HG02943 (cell line): ENCODE results near the gene MLN.

ENCODE experiments used
- ATAC-seq: cut with Tn5 transposase; IDR thresholded peaks from one replicate; pipeline ENCODE4 v1.9.1; 2021; ENCODE audit warnings: mild to moderate bottlenecking, low read depth, moderate library complexity; ENCODE audit not compliant: unreplicated experiment

The MLN gene

GRCh38 chr6:33757906-33758305 is 45.9 kb downstream of the MLN start:
- ATAC-seq = no peak

- ATAC-seq = no peak
Measured at GRCh38 chr6:33757113-33757512, 46.7 kb downstream of the MLN start.

GRCh38 chr6:33756211-33756954 is 47.4 kb downstream of the MLN start:
- no peak for ATAC-seq

DNA sequence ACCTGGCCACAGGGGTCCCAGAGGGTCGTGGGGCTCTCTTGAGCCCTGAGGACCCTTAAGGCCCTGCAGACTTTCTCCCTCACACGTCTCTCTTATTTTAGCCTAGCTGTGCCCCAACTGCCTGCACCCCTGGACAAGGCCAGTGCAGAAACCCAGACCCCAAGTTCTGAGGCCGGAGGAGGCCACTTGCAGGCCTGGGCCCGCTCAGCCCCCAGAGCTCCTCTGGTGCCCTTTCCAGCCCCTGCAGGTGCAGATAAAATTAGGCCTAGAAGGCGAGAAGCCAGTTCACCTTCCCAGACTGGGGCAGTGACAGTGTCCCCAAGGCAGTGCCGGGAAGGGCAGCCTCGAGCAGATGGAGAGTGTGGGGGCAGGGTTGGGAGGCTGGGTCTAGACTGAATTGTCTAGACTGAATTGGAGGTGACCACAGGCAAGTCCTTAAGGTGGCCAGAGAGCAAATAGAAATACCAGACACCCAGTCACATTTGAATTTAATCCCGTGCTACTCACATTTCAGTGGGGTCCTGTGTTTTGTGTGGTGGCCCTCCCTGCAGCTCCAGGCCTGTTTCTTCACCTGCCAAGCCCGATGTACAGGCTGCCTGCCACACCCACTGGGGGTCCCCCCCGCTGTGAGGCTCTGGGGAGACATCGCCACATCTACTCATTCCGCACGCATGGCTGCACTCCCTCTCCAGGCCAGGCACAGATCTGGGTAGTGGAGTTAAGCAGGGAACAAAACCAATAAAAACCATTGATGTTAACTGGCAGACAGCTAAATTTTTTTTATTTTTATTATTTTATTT is 48.5 kb downstream of the MLN start:
- ATAC-seq = no peak

GRCh38 chr6:33754222-33754621 is 49.6 kb downstream of the MLN start:
- no peak for ATAC-seq

GRCh38 chr6:33752646-33753015 is 51.2 kb downstream of the MLN start:
- no peak for ATAC-seq

DNA sequence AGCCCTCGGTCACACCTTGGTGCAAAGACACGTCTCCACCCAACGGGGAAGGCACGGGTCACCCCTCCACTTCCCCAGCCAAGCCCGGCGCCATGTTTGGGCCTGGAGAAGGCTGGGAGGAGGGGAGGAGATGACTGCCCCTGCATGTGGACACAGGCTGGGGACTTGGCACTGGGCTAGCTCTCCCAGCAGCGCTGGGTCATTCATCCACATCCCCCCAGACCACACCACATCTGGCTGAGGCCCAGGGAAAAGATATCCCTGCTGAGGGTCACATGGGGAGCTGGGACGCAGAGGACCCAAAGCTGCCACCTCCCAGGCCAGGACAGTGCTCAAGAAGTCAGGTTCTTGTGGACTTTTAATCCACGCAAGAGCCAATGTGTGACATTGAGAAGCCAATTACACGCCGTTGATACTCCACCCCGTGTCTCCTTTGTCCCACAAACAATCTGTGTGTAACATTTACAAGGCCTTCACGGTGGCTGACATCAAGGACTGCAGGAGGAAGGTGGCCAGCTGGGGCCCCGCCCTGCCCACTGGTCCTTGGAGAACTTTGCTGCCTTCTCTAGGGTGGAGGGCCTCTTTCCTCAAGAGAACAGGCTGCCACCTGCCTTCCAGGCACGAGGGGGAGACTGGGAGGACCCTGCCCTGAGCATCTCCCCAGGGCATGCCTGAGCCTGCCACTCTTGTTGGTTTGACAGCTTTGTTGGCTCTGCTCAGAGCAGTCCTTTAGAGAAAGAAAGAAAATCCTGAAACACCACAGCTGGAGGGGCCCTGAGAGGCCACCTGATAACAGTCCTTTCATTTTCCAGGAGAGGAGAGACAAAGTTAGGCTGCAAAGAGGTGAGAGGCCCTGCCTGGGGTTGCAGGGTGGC is 51.8 kb downstream of the MLN start:
- no peak for ATAC-seq

GRCh38 chr6:33750244-33750991 is 53.4 kb downstream of the MLN start:
- no peak for ATAC-seq

GRCh38 chr6:33749401-33749800 is 54.4 kb downstream of the MLN start:
- no peak for ATAC-seq

- no peak for ATAC-seq
Measured at GRCh38 chr6:33748841-33749240, 55.0 kb downstream of the MLN start.

DNA sequence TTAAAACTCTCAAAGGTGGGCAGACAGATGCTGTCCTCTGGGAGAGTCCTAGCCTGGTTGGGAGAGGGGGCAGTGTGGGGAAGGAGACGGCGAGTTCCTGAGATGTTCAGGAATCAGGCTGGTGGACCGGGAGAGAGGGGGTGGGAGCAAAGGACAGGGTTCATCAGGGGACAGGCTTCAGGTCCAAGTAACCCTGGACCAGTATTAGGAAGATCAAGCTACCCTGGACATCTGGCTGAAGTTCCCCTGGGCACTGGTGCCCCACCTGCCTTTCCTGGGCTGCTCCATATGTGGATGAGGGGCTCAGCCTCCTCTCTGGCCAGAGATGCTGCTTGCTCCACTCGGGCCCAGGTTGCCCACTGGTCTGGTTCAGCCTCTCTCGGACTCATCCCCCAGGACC is 56.0 kb downstream of the MLN start:
- no peak for ATAC-seq

- ATAC-seq = no peak
Measured at GRCh38 chr6:33746651-33747100, 57.1 kb downstream of the MLN start, which contains the start of gene IP6K3. TSS of gene IP6K3 (minus strand) at chr6:33746905. CDS start at chr6:33735476, 11,429 bp downstream.

GRCh38 chr6:33746036-33746600 is 57.7 kb downstream of the MLN start:
- no peak for ATAC-seq

- no peak for ATAC-seq
Measured at GRCh38 chr6:33745548-33745947, 58.3 kb downstream of the MLN start.

GRCh38 chr6:33744895-33745546 is 58.8 kb downstream of the MLN start:
- ATAC-seq = no peak
